ENCODE data around the gene CD37.

DNA sequence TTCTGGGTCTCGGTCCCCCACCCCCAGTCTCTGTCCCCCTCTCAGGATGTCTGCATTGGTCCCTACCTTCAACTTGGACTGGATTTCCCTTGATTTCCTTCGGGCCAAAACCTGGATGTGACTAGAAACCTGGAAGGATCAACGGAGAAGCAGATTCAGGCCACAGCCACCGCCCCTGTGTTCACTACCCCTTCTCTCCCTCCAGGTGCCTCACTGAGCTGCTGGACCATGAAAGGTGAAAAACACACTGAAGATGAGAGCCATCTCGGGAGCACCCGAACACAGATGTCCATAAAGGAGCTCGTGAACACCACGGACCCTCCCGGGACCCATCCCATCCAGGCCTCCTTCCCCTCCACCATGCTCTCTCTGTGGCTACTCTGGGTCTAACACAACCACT is 22.0 kb downstream of the CD37 start:
- TF ChIP-seq POLR2A (IDR thresholded peaks at IDR 0.05; ENCODE audit: extremely low read depth, insufficient read length) (no peak), MAX (IDR thresholded peaks at IDR 0.05; ENCODE audit: low read depth, low read length) (no peak), MYC (IDR thresholded peaks at IDR 0.05; ENCODE audit: low read depth, low read length) (no peak)
- TF ChIP-seq, protein P1, sequence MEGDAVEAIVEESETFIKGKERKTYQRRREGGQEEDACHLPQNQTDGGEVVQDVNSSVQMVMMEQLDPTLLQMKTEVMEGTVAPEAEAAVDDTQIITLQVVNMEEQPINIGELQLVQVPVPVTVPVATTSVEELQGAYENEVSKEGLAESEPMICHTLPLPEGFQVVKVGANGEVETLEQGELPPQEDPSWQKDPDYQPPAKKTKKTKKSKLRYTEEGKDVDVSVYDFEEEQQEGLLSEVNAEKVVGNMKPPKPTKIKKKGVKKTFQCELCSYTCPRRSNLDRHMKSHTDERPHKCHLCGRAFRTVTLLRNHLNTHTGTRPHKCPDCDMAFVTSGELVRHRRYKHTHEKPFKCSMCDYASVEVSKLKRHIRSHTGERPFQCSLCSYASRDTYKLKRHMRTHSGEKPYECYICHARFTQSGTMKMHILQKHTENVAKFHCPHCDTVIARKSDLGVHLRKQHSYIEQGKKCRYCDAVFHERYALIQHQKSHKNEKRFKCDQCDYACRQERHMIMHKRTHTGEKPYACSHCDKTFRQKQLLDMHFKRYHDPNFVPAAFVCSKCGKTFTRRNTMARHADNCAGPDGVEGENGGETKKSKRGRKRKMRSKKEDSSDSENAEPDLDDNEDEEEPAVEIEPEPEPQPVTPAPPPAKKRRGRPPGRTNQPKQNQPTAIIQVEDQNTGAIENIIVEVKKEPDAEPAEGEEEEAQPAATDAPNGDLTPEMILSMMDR (IDR thresholded peaks at IDR 0.05; ENCODE audit: low read depth, low read length): no peak
